Stimulated activated CD4-positive, alpha-beta T cell treated with anti-CD3 and anti-CD28 coated beads, TNF-alpha, amount 100 ng/mL, for 1 hour (primary cell): Measurements from ENCODE around the gene PLS1.
A peak's percentile ranks its signal among the peaks of the same experiment; 100 is the strongest.
"Not testable (repeated sequence)": the region's sequence is repeated elsewhere in the genome, so short reads cannot be mapped to it uniquely, and the experiment has no call there.

Source experiments
- DNase-seq, 3 donors: peaks; one replicate each; pipeline ENCODE4 v3.0.0-alpha.2; 2020; ENCODE audit warnings: low read depth in 3 of 3, low spot score in 1 of 3

Gene PLS1

GRCh38 chr3:142691527-142691926, 95.3 kb downstream of the PLS1 start:
- DNase-seq: no peak

GRCh38 chr3:142693136-142693853, 97.1 kb downstream of the PLS1 start:
- DNase-seq: no peak

- no peak for DNase-seq
These were observed 98.0 kb downstream of the PLS1 start for GRCh38 chr3:142694225-142694624.

GRCh38 chr3:142705198-142705597, 109.0 kb downstream of the PLS1 start:
- DNase-seq: no peak

GRCh38 chr3:142706321-142707127, 110.3 kb downstream of the PLS1 start:
- DNase-seq: no peak

GRCh38 chr3:142709207-142709606, 113.0 kb downstream of the PLS1 start:
- DNase-seq: no peak

- DNase-seq: not testable (repeated sequence)
These were observed 118.7 kb downstream of the PLS1 start for GRCh38 chr3:142714882-142715281.

GRCh38 chr3:142716102-142716501, 119.9 kb downstream of the PLS1 start:
- DNase-seq: no peak

GRCh38 chr3:142723665-142723967, 127.4 kb downstream of the PLS1 start:
- DNase-seq: peak in 1 of 3 donors; percentile 33

- DNase-seq: peak in 2 of 3 donors; percentile 49 to 51
These were observed 127.9 kb downstream of the PLS1 start, which contains the start of gene TRPC1 for GRCh38 chr3:142723968-142724681. TSS of gene TRPC1 (plus strand) at chr3:142724034. CDS start at chr3:142724560, 526 bp downstream.

- DNase-seq: peak in 1 of 3 donors; percentile 4
These were observed 128.6 kb downstream of the PLS1 start for GRCh38 chr3:142724682-142725356.

GRCh38 chr3:142725357-142725739, 129.2 kb downstream of the PLS1 start:
- no peak for DNase-seq

GRCh38 chr3:142726017-142726416, 129.8 kb downstream of the PLS1 start:
- DNase-seq: no peak

GRCh38 chr3:142732066-142732465, 135.9 kb downstream of the PLS1 start:
- DNase-seq: no peak

GRCh38 chr3:142734834-142735233, 138.6 kb downstream of the PLS1 start:
- no peak for DNase-seq

GRCh38 chr3:142735462-142735861, 139.3 kb downstream of the PLS1 start:
- DNase-seq: no peak

- no peak for DNase-seq
These were observed 142.2 kb downstream of the PLS1 start for GRCh38 chr3:142738396-142738795.

- no peak for DNase-seq
These were observed 150.5 kb downstream of the PLS1 start for GRCh38 chr3:142746646-142747045.

- not testable (repeated sequence) for DNase-seq
These were observed 154.3 kb downstream of the PLS1 start for GRCh38 chr3:142750531-142750930.

GRCh38 chr3:142752605-142753004, 156.4 kb downstream of the PLS1 start:
- DNase-seq: not testable (repeated sequence)

- no peak for DNase-seq
These were observed 158.3 kb downstream of the PLS1 start for GRCh38 chr3:142754494-142754893.
